OCI-M1 (cell line): Measurements from ENCODE around the gene ANKRD33B.
A peak's percentile ranks its signal among the peaks of the same experiment; 100 is the strongest.
"Not testable (repeated sequence)": the region's sequence is repeated elsewhere in the genome, so short reads cannot be mapped to it uniquely, and the experiment has no call there.

Source experiments
- DNase-seq: peaks from one replicate; lab custom pipeline; 2025; lab: John Stamatoyannopoulos, UW

The ANKRD33B gene

GRCh38 chr5:10563945-10564837 is at the start of gene ANKRD33B:
TSS of gene ANKRD33B (plus strand) at chr5:10564070. CDS start at chr5:10564468, 398 bp downstream.
- DNase-seq: peak; percentile 77

DNA sequence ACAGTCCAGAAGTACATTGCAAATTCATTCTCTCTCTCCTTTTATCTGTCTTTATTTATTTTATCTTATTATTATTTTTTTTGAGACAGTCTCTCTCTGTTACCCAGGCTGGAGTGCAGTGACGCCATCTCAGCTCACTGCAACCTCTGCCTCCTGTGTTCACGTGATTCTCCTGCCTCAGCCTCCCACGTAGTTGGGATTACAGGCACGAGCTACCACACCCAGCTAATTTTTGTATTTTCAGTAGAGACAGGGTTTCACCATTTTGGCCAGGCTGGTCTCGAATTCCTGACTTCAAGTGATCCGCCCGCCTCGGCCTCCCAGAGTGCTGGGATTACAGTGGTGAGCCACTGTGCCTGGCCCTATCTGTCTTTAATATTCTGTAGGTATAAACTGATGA is 49.3 kb upstream of the ANKRD33B start:
- DNase-seq: not testable (repeated sequence)

GRCh38 chr5:10515492-10515891 is 48.4 kb upstream of the ANKRD33B start:
- no peak for DNase-seq

DNA sequence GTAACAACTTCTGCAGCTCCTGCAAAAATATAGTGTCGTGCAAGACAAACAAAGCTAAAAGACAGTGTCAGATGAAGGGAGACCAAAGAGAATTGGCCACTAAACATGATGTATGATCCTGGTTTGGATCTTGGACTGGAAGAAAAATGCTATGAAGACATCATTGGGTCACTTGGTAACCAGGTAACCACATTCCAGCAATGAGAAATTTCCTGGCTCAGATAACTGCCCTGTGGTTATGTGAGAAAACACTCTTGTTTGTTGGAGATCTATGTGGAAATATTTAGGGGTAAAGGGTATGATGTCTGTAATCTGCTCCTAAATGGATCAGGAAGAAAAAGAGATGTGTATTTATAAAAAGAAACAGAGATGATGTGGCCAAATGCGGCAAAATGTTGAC is 45.5 kb upstream of the ANKRD33B start:
- DNase-seq: no peak

GRCh38 chr5:10519729-10520128 is 44.1 kb upstream of the ANKRD33B start:
- no peak for DNase-seq

- DNase-seq: no peak
Measured at GRCh38 chr5:10520706-10521105, 43.2 kb upstream of the ANKRD33B start.

DNA sequence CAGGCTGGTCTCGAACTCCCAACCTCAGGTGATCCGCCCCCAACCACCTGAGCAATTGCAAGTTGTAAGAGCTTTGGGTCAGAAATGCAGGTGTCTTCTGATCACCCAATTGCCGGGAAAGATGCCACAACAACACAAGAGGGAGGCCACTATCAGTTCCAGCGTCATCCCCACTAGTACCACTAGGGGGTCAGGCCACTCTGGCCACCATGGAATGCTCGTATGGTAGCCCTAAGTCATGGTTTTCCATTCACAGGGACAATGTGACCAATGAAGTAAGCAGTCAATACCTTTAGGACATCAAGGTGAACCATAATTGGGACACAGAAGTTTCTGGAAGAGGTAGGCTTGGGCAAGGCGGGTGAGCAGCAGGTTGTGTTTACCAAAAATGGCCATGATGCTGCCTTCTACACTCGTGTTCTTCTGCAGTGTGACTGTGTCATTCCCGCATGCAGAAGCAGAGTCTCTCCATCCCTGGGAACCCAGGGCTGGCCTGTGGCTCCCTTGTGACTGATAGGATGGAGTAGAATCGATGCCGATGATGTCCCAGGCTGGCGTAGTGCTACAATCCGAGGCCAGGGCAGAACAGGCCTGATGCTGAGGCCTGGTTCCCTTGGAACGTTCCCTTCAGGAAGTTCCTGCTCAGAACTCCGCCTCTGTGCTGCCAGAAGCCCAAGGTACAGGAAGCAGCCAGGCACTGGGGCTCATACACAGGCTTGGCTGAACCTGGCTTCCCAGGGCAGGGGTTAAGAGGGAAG is 42.2 kb upstream of the ANKRD33B start:
- peak; percentile 57 for DNase-seq

DNA sequence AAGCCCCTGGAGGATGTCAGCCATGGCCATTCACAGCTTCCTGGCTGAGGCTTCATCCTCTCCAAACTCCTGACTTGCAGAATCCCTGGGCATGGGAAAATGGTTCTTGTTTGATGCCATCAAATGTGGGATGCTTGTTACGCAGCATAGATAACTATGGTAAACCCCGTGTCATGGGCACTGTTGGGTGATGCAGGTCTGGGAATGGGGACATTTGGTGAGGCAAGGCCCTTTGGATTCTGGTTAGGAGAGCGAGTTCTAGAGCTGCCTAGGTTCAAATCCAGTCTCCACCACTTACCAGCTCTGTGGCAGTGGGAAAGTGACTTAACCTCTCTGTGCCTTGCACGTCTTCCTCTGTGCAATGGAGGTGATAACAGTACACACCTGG is 41.7 kb upstream of the ANKRD33B start:
- DNase-seq: no peak

GRCh38 chr5:10524376-10525123 is 39.3 kb upstream of the ANKRD33B start:
- DNase-seq: no peak

GRCh38 chr5:10525124-10525495 is 38.8 kb upstream of the ANKRD33B start:
- no peak for DNase-seq

- DNase-seq: no peak
Measured at GRCh38 chr5:10527281-10527950, 36.5 kb upstream of the ANKRD33B start.

- DNase-seq: no peak
Measured at GRCh38 chr5:10528056-10528816, 35.6 kb upstream of the ANKRD33B start.

GRCh38 chr5:10528827-10529226 is 35.0 kb upstream of the ANKRD33B start:
- no peak for DNase-seq

GRCh38 chr5:10530601-10531320 is 33.1 kb upstream of the ANKRD33B start:
- no peak for DNase-seq

DNA sequence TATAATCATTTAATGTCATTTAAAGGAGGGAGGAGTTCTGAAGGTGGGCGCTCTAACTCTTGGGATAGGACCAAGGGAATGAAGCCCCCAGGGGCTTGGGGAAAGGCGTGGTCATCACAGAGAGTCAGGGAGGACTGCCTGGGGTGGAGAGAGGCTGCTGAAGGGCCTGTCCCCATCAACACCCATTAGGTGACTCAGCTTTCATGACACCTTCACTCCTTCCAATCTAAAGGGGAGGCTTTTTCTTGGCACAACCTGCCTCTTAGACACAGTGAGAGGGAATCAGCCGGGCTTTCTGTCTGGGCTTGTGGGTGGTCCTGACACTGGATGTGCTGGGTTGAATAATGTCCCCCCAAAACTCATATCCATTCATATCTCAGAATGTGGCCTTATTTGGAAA is 31.4 kb upstream of the ANKRD33B start:
- no peak for DNase-seq

DNA sequence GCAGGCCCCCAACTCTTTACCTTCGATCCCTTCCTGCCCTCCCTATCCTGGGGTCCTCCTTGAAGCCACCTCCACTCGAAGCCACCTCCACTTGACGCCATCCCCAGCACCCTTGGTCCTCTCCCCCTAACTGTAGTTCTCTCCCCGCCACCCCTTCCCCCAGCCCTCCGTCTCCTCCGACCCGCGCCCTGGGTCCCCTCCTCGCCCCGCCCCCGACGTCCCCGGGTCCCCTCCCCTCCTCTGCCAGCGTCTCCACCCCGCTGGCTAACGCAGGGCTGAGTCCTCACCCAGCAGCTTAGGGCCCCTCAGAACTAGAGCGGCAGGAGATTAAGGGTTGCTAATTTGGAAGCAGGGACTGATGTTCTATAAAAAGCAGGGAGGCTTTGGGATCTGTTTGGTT is 30.6 kb upstream of the ANKRD33B start:
- DNase-seq: no peak

DNA sequence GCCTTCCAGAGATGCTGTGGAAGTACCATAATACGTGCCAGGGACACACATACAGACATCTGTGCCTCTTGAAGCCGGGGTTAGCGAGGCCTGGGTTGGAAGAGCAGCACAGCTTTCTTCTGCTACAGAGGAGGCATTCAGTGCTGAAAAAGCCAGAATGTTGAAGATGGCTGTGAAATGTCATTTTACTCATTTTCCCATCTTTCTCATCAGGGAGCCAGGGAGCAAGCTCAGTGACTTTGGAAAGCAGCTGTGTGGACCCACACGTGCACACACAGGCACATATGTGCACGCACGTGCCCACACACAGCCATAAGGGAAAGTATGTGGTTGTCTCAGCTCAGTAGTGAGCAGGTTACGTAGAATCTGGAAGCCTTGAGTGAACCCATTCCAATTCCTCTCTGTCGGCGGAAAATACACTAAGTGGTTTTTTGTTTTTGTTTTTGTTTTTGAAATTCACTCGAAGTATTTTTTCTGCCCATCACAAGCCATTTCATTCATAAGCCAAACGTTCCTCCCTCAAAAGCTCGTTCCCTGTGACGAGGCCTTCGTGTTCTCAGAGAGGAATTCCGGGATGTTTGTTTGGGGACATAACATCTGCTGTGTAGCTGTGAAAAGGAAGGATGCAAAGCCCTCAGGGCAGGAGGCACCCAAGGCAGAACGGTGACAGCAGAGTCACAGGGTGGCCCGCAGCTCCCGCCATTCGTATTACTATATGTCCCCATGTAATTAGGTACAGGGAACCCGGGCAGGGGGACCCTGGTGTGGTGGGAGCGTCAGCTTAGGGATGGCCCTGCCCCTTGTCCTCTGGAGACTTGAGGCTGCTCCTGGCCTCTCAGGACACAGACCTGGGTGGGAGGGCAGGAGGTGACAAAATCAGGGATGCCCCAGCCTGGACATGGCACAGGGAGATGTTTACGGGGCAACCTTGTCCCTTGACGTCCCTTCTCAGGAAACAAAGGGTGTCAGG is 29.0 kb upstream of the ANKRD33B start:
- DNase-seq: no peak

- DNase-seq: peak; percentile 61
Measured at GRCh38 chr5:10536511-10536910, 27.4 kb upstream of the ANKRD33B start.

DNA sequence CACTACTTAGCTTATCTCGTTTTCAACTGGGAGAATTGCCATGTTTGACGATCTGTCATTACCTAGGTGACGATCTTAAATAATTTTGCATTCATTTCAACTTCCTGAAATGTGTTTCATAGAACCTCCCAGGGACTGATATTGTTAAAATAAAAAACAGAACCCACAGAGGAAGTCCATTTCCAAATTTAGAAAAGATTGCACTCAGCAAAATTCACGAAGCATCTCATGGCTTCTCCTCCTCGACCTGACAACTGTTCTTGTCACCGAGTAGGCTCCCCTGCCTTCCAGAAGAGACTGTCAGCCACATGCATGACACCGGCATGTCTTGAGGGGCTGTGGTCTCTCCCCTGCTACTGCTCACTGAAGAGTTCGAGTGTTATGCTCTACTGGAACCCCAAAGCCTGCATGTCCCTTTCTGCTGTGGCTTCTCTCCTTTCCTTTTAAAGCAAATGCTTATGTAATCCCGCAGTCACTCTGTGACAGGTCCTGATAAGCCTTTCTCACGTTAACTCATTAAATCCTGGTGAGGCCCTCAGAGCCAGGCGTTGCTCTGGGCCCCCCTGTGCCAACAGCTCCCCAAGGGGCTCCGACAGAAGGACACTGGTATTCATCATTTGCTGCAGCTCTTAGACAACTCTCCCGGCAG is 26.8 kb upstream of the ANKRD33B start:
- DNase-seq: peak; percentile 84
